MM.1S (cell line): ENCODE results near the gene EVA1C.
"Not testable (repeated sequence)": the region's sequence is repeated elsewhere in the genome, so short reads cannot be mapped to it uniquely, and the experiment has no call there.

Experiments
- DNase-seq: peaks from one replicate; pipeline ENCODE4 v3.0.0-alpha.2; 2015
- H2AFZ ChIP-seq: fragments of 300-600 bp; sonication (generic); 2 replicates; pipeline ENCODE4 v1.6.0; 2016; ENCODE audit warnings: antibody characterized with exemption, low read length
- H3F3A ChIP-seq: fragments of 300-600 bp; sonication (generic); 2 replicates; pipeline ENCODE4 v1.6.1; 2016; ENCODE audit warnings: mild to moderate bottlenecking, antibody characterized with exemption, low read length, moderate library complexity, mixed read lengths; ENCODE audit not compliant: insufficient read depth
- H3K27ac ChIP-seq: fragments of 300-600 bp; sonication (generic); 2 replicates; pipeline ENCODE4 v1.5.1; 2016; ENCODE audit warnings: mild to moderate bottlenecking, low read length
- H3K27me3 ChIP-seq: fragments of 300-600 bp; sonication (generic); replicated peaks from 2 replicates; pipeline ENCODE4 v1.6.0; 2016; ENCODE audit warnings: low read length; ENCODE audit not compliant: insufficient read depth
- H3K36me3 ChIP-seq: fragments of 300-600 bp; sonication (generic); replicated peaks from 2 replicates; pipeline ENCODE4 v1.6.1; 2016; ENCODE audit warnings: mild to moderate bottlenecking, low read length, mixed read lengths; ENCODE audit not compliant: insufficient read depth
- H3K4me1 ChIP-seq: fragments of 300-600 bp; sonication (generic); 2 replicates; pipeline ENCODE4 v1.6.1; 2016; ENCODE audit warnings: low read length, mixed read lengths
- H3K4me2 ChIP-seq: fragments of 300-600 bp; sonication (generic); 2 replicates; pipeline ENCODE4 v1.6.0; 2016; ENCODE audit warnings: low read depth, low read length
- H3K4me3 ChIP-seq: fragments of 300-600 bp; sonication (generic); 2 replicates; pipeline ENCODE4 v1.5.1; 2016; ENCODE audit warnings: low read length, mixed read lengths
- H3K79me2 ChIP-seq: fragments of 300-600 bp; sonication (generic); 2 replicates; pipeline ENCODE4 v1.6.1; 2016; ENCODE audit warnings: mixed run types, low read length, mixed read lengths
- H3K9ac ChIP-seq: fragments of 300-600 bp; sonication (generic); 2 replicates; pipeline ENCODE4 v1.6.1; 2016; ENCODE audit warnings: low read length, mixed read lengths
- H3K9me2 ChIP-seq: fragments of 300-600 bp; sonication (generic); replicated peaks from 2 replicates; pipeline ENCODE4 v1.6.1; 2016; ENCODE audit warnings: mild to moderate bottlenecking, low read length, mixed read lengths; ENCODE audit not compliant: insufficient read depth
- H3K9me3 ChIP-seq: fragments of 300-600 bp; sonication (generic); replicated peaks from 2 replicates; pipeline ENCODE4 v1.6.1; 2016; ENCODE audit warnings: mild to moderate bottlenecking, low read length, mixed read lengths; ENCODE audit not compliant: insufficient read depth
- H4K20me1 ChIP-seq: fragments of 300-600 bp; sonication (generic); 2 replicates; pipeline ENCODE4 v1.6.1; 2016; ENCODE audit warnings: mild to moderate bottlenecking, low read length, moderate library complexity, mixed read lengths; ENCODE audit not compliant: insufficient read depth
- CTCF ChIP-seq: fragments of 300-600 bp; sonication (generic); IDR thresholded peaks from 2 replicates; pipeline ENCODE4 v1.5.1; 2016; ENCODE audit warnings: antibody characterized with exemption, low read length, mixed read lengths
- EZH2 ChIP-seq: fragments of 300-600 bp; sonication (generic); optimal IDR thresholded peaks from 2 replicates; pipeline ENCODE3; 2017; ENCODE audit warnings: low read depth, mild to moderate bottlenecking, antibody characterized with exemption, low read length, mixed read lengths
- EZH2phosphoT487 ChIP-seq: fragments of 300-600 bp; sonication (generic); IDR thresholded peaks from 2 replicates; pipeline ENCODE4 v1.6.1; 2018; ENCODE audit warnings: antibody characterized with exemption, low read length

EVA1C gene

GRCh38 chr21:32426592-32427051 lies 14.1 kb downstream of the EVA1C start:
- no peak overlapping the region for H3K9ac ChIP-seq
- H4K20me1 ChIP-seq, result no peaks in the 10 kb centered on the region
- no peaks in the 10 kb centered on the region for H3K79me2 ChIP-seq
- no peaks in the 10 kb centered on the region for H3F3A ChIP-seq
- DNase-seq, result no peak
- no peak overlapping the region for H3K27ac ChIP-seq
- H3K4me1 ChIP-seq, result no peaks in the 10 kb centered on the region
- no peaks in the 10 kb centered on the region for H3K9me2 ChIP-seq
- H3K27me3 ChIP-seq, result no peaks in the 10 kb centered on the region
- H3K4me3 ChIP-seq, result no peak overlapping the region
- H3K4me2 ChIP-seq, result no peak overlapping the region
- no peaks in the 10 kb centered on the region for H3K36me3 ChIP-seq
- H3K9me3 ChIP-seq, result no peaks in the 10 kb centered on the region
- TF ChIP-seq EZH2phosphoT487 (no peak), EZH2 (no peak), CTCF (no peak)
- H2AFZ ChIP-seq, result no peak overlapping the region

GRCh38 chr21:32427958-32428623 lies 15.6 kb downstream of the EVA1C start:
- no peak overlapping the region for H2AFZ ChIP-seq
- H3F3A ChIP-seq, result no peaks in the 10 kb centered on the region
- H3K79me2 ChIP-seq, result no peaks in the 10 kb centered on the region
- H3K9me3 ChIP-seq, result no peaks in the 10 kb centered on the region
- DNase-seq, result no peak
- no peaks in the 10 kb centered on the region for H3K4me1 ChIP-seq
- no peak overlapping the region for H3K4me3 ChIP-seq
- no peak overlapping the region for H3K4me2 ChIP-seq
- no peak for TF ChIP-seq EZH2phosphoT487
- TF ChIP-seq CTCF, result no peak
- no peak for TF ChIP-seq EZH2
- H3K27ac ChIP-seq, result no peak overlapping the region
- H3K9me2 ChIP-seq, result no peaks in the 10 kb centered on the region
- no peaks in the 10 kb centered on the region for H4K20me1 ChIP-seq
- H3K9ac ChIP-seq, result no peak overlapping the region
- no peaks in the 10 kb centered on the region for H3K36me3 ChIP-seq
- H3K27me3 ChIP-seq, result no peaks in the 10 kb centered on the region

GRCh38 chr21:32432982-32433660 lies 20.6 kb downstream of the EVA1C start:
- H3K27ac ChIP-seq, result not testable (repeated sequence)

GRCh38 chr21:32437729-32438128 lies 25.2 kb downstream of the EVA1C start:
- no peaks in the 10 kb centered on the region for H3K4me1 ChIP-seq
- no peaks in the 10 kb centered on the region for H3K79me2 ChIP-seq
- H3K9me3 ChIP-seq, result no peaks in the 10 kb centered on the region
- no peaks in the 10 kb centered on the region for H3K36me3 ChIP-seq
- H3K4me2 ChIP-seq, result no peak overlapping the region
- H3F3A ChIP-seq, result no peaks in the 10 kb centered on the region
- H3K4me3 ChIP-seq, result no peak overlapping the region
- no peak overlapping the region for H2AFZ ChIP-seq
- H3K27ac ChIP-seq, result no peak overlapping the region
- H4K20me1 ChIP-seq, result no peaks in the 10 kb centered on the region
- no peak for TF ChIP-seq EZH2
- no peak for TF ChIP-seq CTCF
- TF ChIP-seq EZH2phosphoT487, result no peak
- no peaks in the 10 kb centered on the region for H3K27me3 ChIP-seq
- H3K9ac ChIP-seq, result no peak overlapping the region
- DNase-seq, result no peak
- no peaks in the 10 kb centered on the region for H3K9me2 ChIP-seq

More at GRCh38 chr21:32432982-32433660, 20.6 kb downstream of the EVA1C start:
- H3K9me3 ChIP-seq, H3K27me3 ChIP-seq, H3K4me3 ChIP-seq, H3F3A ChIP-seq, H3K4me1 ChIP-seq, H4K20me1 ChIP-seq, H3K4me2 ChIP-seq, H3K9ac ChIP-seq, H3K79me2 ChIP-seq, DNase-seq, H3K36me3 ChIP-seq, H3K9me2 ChIP-seq, H2AFZ ChIP-seq: not testable (repeated sequence)
